ENCODE data around the gene SCFD2.

GRCh38 chr4:52873861-52874343 is 492.0 kb downstream of the SCFD2 start:
- TF ChIP-seq CTCF (IDR thresholded peaks at IDR 0.05 in 4 of 5, conservative IDR thresholded peaks at IDR 0.05 in 1 of 5) (no peak), POLR2A (IDR thresholded peaks at IDR 0.05) (no peak)
